MM.1S (cell line): ENCODE results near the gene VRK2.
"Not testable (repeated sequence)": the region's sequence is repeated elsewhere in the genome, so short reads cannot be mapped to it uniquely, and the experiment has no call there.

ENCODE experiments used
- DNase-seq: peaks from one replicate; pipeline ENCODE4 v3.0.0-alpha.2; 2015
- H2AFZ ChIP-seq: fragments of 300-600 bp; sonication (generic); 2 replicates; pipeline ENCODE4 v1.6.0; 2016; ENCODE audit warnings: antibody characterized with exemption, low read length
- H3F3A ChIP-seq: fragments of 300-600 bp; sonication (generic); 2 replicates; pipeline ENCODE4 v1.6.1; 2016; ENCODE audit warnings: mild to moderate bottlenecking, antibody characterized with exemption, low read length, moderate library complexity, mixed read lengths; ENCODE audit not compliant: insufficient read depth
- H3K27ac ChIP-seq: fragments of 300-600 bp; sonication (generic); 2 replicates; pipeline ENCODE4 v1.5.1; 2016; ENCODE audit warnings: mild to moderate bottlenecking, low read length
- H3K27me3 ChIP-seq: fragments of 300-600 bp; sonication (generic); replicated peaks from 2 replicates; pipeline ENCODE4 v1.6.0; 2016; ENCODE audit warnings: low read length; ENCODE audit not compliant: insufficient read depth
- H3K36me3 ChIP-seq: fragments of 300-600 bp; sonication (generic); replicated peaks from 2 replicates; pipeline ENCODE4 v1.6.1; 2016; ENCODE audit warnings: mild to moderate bottlenecking, low read length, mixed read lengths; ENCODE audit not compliant: insufficient read depth
- H3K4me1 ChIP-seq: fragments of 300-600 bp; sonication (generic); 2 replicates; pipeline ENCODE4 v1.6.1; 2016; ENCODE audit warnings: low read length, mixed read lengths
- H3K4me2 ChIP-seq: fragments of 300-600 bp; sonication (generic); 2 replicates; pipeline ENCODE4 v1.6.0; 2016; ENCODE audit warnings: low read depth, low read length
- H3K4me3 ChIP-seq: fragments of 300-600 bp; sonication (generic); 2 replicates; pipeline ENCODE4 v1.5.1; 2016; ENCODE audit warnings: low read length, mixed read lengths
- H3K79me2 ChIP-seq: fragments of 300-600 bp; sonication (generic); 2 replicates; pipeline ENCODE4 v1.6.1; 2016; ENCODE audit warnings: mixed run types, low read length, mixed read lengths
- H3K9ac ChIP-seq: fragments of 300-600 bp; sonication (generic); 2 replicates; pipeline ENCODE4 v1.6.1; 2016; ENCODE audit warnings: low read length, mixed read lengths
- H3K9me2 ChIP-seq: fragments of 300-600 bp; sonication (generic); replicated peaks from 2 replicates; pipeline ENCODE4 v1.6.1; 2016; ENCODE audit warnings: mild to moderate bottlenecking, low read length, mixed read lengths; ENCODE audit not compliant: insufficient read depth
- H3K9me3 ChIP-seq: fragments of 300-600 bp; sonication (generic); replicated peaks from 2 replicates; pipeline ENCODE4 v1.6.1; 2016; ENCODE audit warnings: mild to moderate bottlenecking, low read length, mixed read lengths; ENCODE audit not compliant: insufficient read depth
- H4K20me1 ChIP-seq: fragments of 300-600 bp; sonication (generic); 2 replicates; pipeline ENCODE4 v1.6.1; 2016; ENCODE audit warnings: mild to moderate bottlenecking, low read length, moderate library complexity, mixed read lengths; ENCODE audit not compliant: insufficient read depth
- EZH2 ChIP-seq: fragments of 300-600 bp; sonication (generic); optimal IDR thresholded peaks from 2 replicates; pipeline ENCODE3; 2017; ENCODE audit warnings: low read depth, mild to moderate bottlenecking, antibody characterized with exemption, low read length, mixed read lengths
- EZH2phosphoT487 ChIP-seq: fragments of 300-600 bp; sonication (generic); IDR thresholded peaks from 2 replicates; pipeline ENCODE4 v1.6.1; 2018; ENCODE audit warnings: antibody characterized with exemption, low read length
- TF ChIP-seq, protein P1 (sequence below): fragments of 300-600 bp; sonication (generic); IDR thresholded peaks from 2 replicates; pipeline ENCODE4 v1.5.1; 2016; ENCODE audit warnings: antibody characterized with exemption, low read length, mixed read lengths

Gene VRK2

GRCh38 chr2:58158481-58158880 lies 111.9 kb downstream of the VRK2 start:
- H3K4me3 ChIP-seq = no peak overlapping the region
- TF ChIP-seq EZH2 = no peak
- no peak for TF ChIP-seq EZH2phosphoT487
- TF ChIP-seq, protein P1, sequence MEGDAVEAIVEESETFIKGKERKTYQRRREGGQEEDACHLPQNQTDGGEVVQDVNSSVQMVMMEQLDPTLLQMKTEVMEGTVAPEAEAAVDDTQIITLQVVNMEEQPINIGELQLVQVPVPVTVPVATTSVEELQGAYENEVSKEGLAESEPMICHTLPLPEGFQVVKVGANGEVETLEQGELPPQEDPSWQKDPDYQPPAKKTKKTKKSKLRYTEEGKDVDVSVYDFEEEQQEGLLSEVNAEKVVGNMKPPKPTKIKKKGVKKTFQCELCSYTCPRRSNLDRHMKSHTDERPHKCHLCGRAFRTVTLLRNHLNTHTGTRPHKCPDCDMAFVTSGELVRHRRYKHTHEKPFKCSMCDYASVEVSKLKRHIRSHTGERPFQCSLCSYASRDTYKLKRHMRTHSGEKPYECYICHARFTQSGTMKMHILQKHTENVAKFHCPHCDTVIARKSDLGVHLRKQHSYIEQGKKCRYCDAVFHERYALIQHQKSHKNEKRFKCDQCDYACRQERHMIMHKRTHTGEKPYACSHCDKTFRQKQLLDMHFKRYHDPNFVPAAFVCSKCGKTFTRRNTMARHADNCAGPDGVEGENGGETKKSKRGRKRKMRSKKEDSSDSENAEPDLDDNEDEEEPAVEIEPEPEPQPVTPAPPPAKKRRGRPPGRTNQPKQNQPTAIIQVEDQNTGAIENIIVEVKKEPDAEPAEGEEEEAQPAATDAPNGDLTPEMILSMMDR = no peak
- H3K79me2 ChIP-seq = no peaks in the 10 kb centered on the region
- H3K27me3 ChIP-seq = no peaks in the 10 kb centered on the region
- no peak overlapping the region for H3K27ac ChIP-seq
- H3K4me2 ChIP-seq = no peak overlapping the region
- no peaks in the 10 kb centered on the region for H3K9me3 ChIP-seq
- no peak overlapping the region for H3K9ac ChIP-seq
- DNase-seq = no peak
- H3K4me1 ChIP-seq = no peaks in the 10 kb centered on the region
- H4K20me1 ChIP-seq = no peaks in the 10 kb centered on the region
- no peak overlapping the region for H2AFZ ChIP-seq
- no peaks in the 10 kb centered on the region for H3K9me2 ChIP-seq
- H3K36me3 ChIP-seq = no peaks in the 10 kb centered on the region; the same call in none of the 2 replicates
- H3F3A ChIP-seq = no peaks in the 10 kb centered on the region

GRCh38 chr2:58163913-58164312 lies 117.3 kb downstream of the VRK2 start:
- Histone ChIP-seq H2AFZ (no peak overlapping the region), H3K79me2 (no peaks in the 10 kb centered on the region), H3K9me2 (no peaks in the 10 kb centered on the region), H3K36me3 (no peaks in the 10 kb centered on the region; the same call in none of the 2 replicates), H3F3A (no peaks in the 10 kb centered on the region; the same call in 1 of the 2 replicates), H3K9me3 (no peaks in the 10 kb centered on the region), H3K27ac (no peak overlapping the region), H3K27me3 (no peaks in the 10 kb centered on the region), H3K4me3 (no peak overlapping the region), H3K4me2 (no peak overlapping the region), H4K20me1 (no peaks in the 10 kb centered on the region), H3K9ac (no peak overlapping the region), H3K4me1 (no peaks in the 10 kb centered on the region)
- DNase-seq = no peak
- TF ChIP-seq, protein P1 = no peak
- TF ChIP-seq EZH2phosphoT487 (no peak), EZH2 (no peak)

DNA sequence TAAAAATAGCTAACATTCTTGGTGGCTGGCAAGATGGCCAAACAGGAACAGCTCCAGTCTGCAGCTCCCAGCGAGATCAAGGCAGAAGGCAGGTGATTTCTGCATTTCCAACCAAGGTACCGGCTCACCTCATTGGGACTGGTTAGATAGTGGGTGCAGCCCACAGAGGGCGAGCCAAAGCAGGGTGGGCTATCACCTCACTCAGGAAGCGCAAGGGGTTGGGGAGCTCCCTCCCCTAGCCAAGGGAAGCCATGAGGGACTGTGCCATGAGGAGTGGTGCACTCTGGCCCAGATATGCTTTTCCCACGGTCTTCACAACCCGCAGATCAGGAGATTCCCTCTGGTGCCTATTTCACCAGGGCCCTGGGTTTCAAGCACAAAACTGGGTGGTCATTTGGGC lies 121.5 kb downstream of the VRK2 start:
- DNase-seq, H3F3A ChIP-seq, H3K4me2 ChIP-seq, H3K4me3 ChIP-seq, H2AFZ ChIP-seq, H4K20me1 ChIP-seq, H3K9me3 ChIP-seq, H3K9ac ChIP-seq, H3K27ac ChIP-seq, H3K36me3 ChIP-seq, H3K9me2 ChIP-seq, H3K79me2 ChIP-seq, H3K27me3 ChIP-seq, H3K4me1 ChIP-seq: not testable (repeated sequence)

DNA sequence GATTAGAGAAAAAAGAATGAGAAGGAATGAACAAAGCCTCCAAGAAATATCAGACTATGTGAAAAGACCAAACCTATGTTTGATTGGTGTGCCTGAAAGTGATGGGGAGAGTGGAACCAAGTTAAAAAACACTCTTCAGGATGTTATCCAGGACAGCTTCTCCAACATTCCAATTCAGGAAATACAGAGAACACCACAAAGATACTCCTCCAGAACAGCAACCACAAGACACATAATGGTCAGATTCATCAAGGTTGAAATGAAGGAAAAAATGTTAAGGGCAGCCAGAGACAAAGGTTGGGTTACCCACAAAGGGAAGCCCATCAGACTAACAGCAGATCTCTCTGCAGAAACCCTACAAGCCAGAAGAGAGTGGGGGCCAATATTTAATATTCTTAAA lies 123.2 kb downstream of the VRK2 start:
- not testable (repeated sequence) for DNase-seq, H3K4me1 ChIP-seq, H3K27me3 ChIP-seq, H3K79me2 ChIP-seq, H3K9me2 ChIP-seq, H3K9ac ChIP-seq, H3K9me3 ChIP-seq, H3K4me3 ChIP-seq, H3K4me2 ChIP-seq, H3K27ac ChIP-seq, H3F3A ChIP-seq, H2AFZ ChIP-seq, H4K20me1 ChIP-seq, H3K36me3 ChIP-seq

DNA sequence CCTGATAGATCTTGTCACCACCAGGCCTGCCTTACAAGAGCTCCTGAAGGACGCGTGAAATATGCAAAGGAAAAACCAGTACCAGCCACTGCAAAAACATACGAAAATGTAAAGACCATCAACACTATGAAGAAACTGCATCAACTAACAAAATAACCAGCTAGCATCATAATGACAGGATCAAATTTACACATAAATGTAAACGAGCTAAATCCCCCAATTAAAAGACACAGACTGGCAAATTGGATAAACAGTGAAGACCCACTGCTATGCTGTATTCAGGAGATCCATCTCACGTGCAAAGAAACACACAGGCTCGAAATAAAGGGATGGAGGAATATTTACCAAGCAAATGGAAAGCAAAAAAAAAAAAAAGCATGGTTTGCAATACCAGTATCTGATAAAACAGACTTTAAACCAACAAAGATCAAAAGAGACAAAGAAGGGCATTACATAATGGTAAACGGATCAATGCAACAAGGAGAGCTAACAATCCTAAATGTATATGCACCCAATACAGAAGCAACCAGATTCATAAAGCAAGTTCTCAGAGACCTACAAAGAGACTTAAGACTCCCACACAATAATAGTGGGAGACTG lies 123.8 kb downstream of the VRK2 start:
- not testable (repeated sequence) for H3K27me3 ChIP-seq, H3K36me3 ChIP-seq, H3K4me1 ChIP-seq, H2AFZ ChIP-seq, H3K4me2 ChIP-seq, H3K9me2 ChIP-seq, H4K20me1 ChIP-seq, DNase-seq, H3K4me3 ChIP-seq, H3K79me2 ChIP-seq, H3F3A ChIP-seq, H3K27ac ChIP-seq, H3K9ac ChIP-seq, H3K9me3 ChIP-seq

DNA sequence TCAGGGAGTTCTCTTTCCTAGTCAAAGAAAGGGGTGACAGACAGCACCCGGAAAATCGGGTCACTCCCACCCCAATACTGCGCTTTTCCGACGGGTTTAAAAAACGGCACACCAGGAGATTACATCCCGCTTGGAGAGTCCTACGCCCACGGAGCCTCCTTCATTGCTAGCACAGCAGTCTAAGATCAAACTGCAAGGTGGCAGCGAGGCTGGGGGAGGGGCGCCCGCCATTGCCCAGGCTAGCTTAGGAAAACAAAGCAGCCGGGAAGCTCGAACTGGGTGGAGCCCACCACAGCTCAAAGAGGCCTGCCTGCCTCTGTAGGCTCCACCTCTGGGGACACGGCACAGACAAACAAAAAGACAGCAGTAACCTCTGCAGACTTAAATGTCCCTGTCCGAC lies 125.2 kb downstream of the VRK2 start:
- H3K79me2 ChIP-seq, H3K9ac ChIP-seq, H3F3A ChIP-seq, H3K27me3 ChIP-seq, DNase-seq, H4K20me1 ChIP-seq, H3K4me2 ChIP-seq, H2AFZ ChIP-seq, H3K4me3 ChIP-seq, H3K27ac ChIP-seq, H3K36me3 ChIP-seq, H3K9me2 ChIP-seq, H3K9me3 ChIP-seq, H3K4me1 ChIP-seq: not testable (repeated sequence)
